ENCODE results near the gene CLEC16A.

Gene CLEC16A

GRCh38 chr16:11193494-11193893 lies 249.1 kb downstream of the CLEC16A start:
- TF ChIP-seq GABPA (IDR thresholded peaks at IDR 0.05; ENCODE audit: low read depth): no peak
- TF ChIP-seq SPI1 (IDR thresholded peaks at IDR 0.05; ENCODE audit: borderline replicate concordance, low read depth): no peak
- TF ChIP-seq REST (IDR thresholded peaks at IDR 0.05; ENCODE audit: insufficient replicate concordance, low read depth): no peak
- no peak for TF ChIP-seq POLR2AphosphoS5 (IDR thresholded peaks at IDR 0.05; ENCODE audit: low read depth)
- no peak for TF ChIP-seq CTCF (IDR thresholded peaks at IDR 0.05; ENCODE audit: insufficient read depth, low read length)
- Histone ChIP-seq H3K4me3 (replicated peaks; ENCODE audit: insufficient read depth, low read length) (no peak overlapping the region), H3K27ac (replicated peaks) (no peak overlapping the region), H3K27me3 (ENCODE audit: insufficient read depth, poor library complexity, severe bottlenecking) (no peaks in the 10 kb centered on the region)
- no peak for DNase-seq (ENCODE audit: low read depth in 1 of 2, low spot score in 1 of 2)

- H3K4me3 ChIP-seq (replicated peaks; ENCODE audit: insufficient read depth, low read length): no peak overlapping the region
- peak in 1 of 2 experiments; percentile 31 for DNase-seq (ENCODE audit: low read depth in 1 of 2, low spot score in 1 of 2)
- no peak overlapping the region for H3K27ac ChIP-seq (replicated peaks)
- TF ChIP-seq POLR2AphosphoS5 (IDR thresholded peaks at IDR 0.05; ENCODE audit: low read depth) (peak; percentile 49; the same call in 1 of the 2 replicates), REST (IDR thresholded peaks at IDR 0.05; ENCODE audit: insufficient replicate concordance, low read depth) (no peak), SPI1 (IDR thresholded peaks at IDR 0.05; ENCODE audit: borderline replicate concordance, low read depth) (peak; percentile 40; the same call in 1 of the 2 replicates)
- H3K27me3 ChIP-seq (ENCODE audit: insufficient read depth, poor library complexity, severe bottlenecking): no peaks in the 10 kb centered on the region
Observed at GRCh38 chr16:11194913-11195312, 250.5 kb downstream of the CLEC16A start.

- H3K4me3 ChIP-seq (replicated peaks; ENCODE audit: insufficient read depth, low read length): no peak overlapping the region
- TF ChIP-seq POLR2AphosphoS5 (IDR thresholded peaks at IDR 0.05; ENCODE audit: low read depth) (no peak), GABPA (IDR thresholded peaks at IDR 0.05; ENCODE audit: low read depth) (no peak), REST (IDR thresholded peaks at IDR 0.05; ENCODE audit: insufficient replicate concordance, low read depth) (no peak), CTCF (IDR thresholded peaks at IDR 0.05; ENCODE audit: insufficient read depth, low read length) (no peak), SPI1 (IDR thresholded peaks at IDR 0.05; ENCODE audit: borderline replicate concordance, low read depth) (no peak)
- no peak for DNase-seq (ENCODE audit: low read depth in 1 of 2, low spot score in 1 of 2)
Observed at GRCh38 chr16:11196286-11196828, 252.0 kb downstream of the CLEC16A start.

More at GRCh38 chr16:11196286-11196828, 252.0 kb downstream of the CLEC16A start:
- Histone ChIP-seq H3K27ac (replicated peaks) (no peak overlapping the region), H3K27me3 (ENCODE audit: insufficient read depth, poor library complexity, severe bottlenecking) (no peaks in the 10 kb centered on the region)

Data from HL-60 (cell line).